Ammon's horn (tissue), 1 donor: ENCODE measurements around the gene ADGRB3.

Experiments used
- DNase-seq: peaks from one replicate; pipeline ENCODE4 v3.0.0-alpha.2; 2016; ENCODE audit warnings: low spot score

ADGRB3 gene

DNA sequence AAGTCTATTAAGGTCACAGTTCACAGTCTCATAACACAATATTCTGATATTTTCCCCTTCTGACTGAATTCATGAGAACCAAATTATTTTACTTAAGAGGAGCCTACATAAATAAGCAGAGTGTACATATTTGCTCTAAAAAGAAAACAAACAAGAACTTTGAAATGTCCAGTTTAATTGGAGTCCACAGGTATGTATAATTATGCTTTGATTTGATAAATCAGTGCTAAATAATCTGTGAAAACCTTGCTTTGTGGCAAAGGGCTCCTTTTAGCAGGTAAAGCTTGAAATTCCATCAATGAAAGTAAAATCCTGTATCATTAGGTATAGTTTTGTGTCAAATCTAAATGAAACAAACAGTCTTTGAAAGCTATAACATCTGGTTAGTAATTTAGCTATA lies 69.4 kb downstream of the ADGRB3 start:
- DNase-seq, result no peak

DNA sequence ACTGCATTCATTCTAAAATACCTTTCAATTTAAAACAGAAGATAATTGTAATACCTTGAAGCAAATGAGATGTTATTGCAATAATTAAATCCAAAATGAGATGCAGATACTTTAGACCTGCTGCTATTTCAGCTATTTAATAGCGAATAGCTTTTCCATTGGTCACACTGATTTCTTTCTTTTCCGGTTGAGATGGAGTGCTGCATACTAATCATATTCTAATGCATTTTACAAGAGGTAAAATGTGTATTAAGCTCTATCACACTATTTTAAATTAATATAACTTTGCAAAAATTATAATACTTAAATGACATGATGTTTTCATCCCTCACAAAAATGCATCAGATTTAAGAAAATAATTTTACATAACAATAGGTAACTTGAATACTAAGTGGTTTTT lies 74.0 kb downstream of the ADGRB3 start:
- DNase-seq, result no peak

DNA sequence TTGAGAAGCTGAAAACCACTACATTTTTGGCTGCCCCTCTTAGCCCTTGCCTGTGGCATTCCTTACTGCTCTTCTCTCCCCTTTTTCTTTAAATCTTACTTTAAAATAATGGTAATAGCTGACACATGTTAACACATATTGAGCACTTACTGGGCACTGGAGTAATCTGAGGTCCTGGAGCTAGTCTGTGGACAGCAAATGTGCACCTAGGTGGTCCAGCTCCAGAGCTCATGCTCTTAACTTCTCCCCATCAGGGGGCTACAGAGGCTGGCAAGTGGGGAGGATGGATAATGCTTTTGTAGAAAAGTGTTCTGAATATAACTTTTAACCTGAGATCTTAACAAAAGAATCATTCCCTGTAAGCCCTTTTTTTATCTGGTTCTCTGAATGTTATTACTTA lies 74.8 kb downstream of the ADGRB3 start:
- DNase-seq, result no peak

DNA sequence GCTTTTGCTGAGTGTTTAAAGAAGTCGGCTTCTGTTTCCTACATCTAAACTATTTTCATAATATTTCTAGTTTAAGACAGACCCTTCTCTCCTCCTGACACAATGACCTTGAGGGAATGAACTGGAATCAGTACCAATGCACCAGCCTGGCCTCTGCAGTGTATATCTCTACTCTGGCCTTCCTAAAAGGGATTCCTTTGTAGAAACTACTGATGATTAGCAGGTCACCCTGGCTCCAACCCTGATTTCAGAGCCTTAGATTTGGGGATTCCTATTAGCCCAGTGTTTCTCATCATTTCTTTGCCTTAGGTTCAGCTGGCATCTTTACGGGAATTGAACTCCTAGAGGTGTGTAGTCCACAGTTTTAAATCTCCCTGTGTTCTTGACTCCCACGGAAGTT lies 75.4 kb downstream of the ADGRB3 start:
- no peak for DNase-seq

DNA sequence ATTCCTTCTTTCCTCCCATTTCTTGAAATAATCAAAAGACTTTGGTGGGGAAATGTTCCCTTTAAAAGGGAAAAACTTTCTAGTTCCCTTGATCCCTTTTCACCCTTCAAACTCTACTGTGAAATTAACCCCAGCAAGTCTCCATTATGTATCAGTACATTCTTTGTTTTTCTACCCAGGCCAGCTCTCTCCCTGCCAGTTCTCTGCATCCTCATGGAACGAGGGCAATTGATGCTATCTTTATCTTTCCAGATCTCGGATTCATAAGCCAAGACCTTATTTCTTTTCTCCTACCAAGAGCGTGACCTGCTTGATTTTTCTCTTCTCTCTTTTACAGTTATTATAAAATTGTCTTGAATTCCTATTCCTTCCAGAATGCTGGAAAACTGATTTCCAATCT lies 75.8 kb downstream of the ADGRB3 start:
- DNase-seq, result no peak

DNA sequence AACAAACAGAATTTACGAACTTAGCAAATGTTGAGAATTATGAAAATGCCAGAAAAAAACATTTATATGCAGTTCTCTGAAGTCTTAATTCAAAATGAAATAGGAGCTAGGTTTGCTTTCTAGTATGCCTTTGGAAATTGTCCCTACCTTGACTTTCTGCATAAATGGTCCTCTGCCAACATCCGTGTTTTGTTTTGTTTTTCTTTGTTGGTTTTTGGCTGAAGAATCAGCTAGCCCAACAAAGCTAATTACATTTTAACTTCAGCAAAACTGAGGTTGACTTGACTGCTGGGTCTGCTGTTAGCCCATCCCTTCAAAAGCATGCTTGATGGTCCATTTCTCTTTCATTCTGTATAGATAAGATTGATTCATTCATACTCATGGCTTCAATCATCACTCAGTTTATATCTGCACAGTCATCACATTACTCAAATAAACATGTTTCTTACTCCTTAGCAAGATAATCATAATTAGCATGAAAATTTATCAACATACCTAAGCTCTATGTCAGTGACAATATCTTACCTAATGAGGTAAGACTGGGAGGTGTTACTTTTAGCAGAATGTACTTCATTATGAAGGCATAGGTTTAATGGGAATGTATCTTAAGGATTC lies 76.4 kb downstream of the ADGRB3 start:
- no peak for DNase-seq

DNA sequence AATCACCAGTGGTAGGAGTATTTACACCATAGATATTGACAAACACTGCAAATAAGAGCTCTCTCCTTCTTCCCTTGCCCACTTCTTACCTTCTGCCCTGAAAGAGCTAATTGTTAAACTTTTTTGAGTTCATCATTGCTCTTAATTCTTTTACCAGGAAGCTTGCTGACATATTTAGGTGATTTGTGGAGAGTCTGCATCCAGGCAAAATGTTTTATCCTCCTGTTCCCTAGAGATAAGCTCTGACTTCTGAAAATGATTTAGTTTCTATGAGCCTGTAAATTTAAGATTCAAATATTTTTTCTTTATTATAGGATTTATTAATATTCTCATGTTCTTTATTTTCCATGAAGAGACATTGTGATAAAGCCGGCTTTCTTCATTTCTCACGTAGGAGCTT lies 81.5 kb downstream of the ADGRB3 start:
- DNase-seq, result no peak

DNA sequence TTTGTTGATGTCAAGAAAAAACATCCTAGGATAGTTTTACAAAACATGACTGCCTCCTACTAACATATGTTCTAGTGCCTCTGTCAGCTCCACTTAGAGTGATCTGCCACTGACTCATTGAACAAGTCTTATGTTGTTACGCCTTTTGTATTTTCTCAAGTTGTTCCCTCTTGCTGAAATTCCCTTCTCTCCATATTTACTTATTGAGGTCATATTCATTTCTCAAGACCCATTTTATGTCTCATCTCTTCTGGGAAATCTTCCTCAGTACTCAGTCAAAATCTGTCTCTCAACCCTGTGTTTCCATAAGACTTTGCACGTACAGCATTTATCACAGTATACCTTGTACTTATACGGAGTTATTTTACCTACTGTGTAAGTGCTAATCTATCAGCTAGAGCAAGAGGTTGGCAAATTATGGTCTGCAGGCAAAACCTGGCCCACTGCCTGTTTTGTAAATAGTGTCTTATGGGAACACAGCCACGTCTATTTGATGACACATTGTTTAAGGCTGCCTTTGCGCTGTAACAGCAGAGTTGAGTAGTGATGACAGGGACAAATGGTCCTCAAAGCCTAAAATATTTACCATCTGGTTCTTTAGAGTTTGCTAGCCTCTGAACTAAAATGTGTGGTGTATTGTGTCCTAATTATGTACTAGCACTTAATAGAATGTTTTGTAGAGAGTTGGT lies 83.4 kb downstream of the ADGRB3 start:
- DNase-seq, result peak; percentile 49

DNA sequence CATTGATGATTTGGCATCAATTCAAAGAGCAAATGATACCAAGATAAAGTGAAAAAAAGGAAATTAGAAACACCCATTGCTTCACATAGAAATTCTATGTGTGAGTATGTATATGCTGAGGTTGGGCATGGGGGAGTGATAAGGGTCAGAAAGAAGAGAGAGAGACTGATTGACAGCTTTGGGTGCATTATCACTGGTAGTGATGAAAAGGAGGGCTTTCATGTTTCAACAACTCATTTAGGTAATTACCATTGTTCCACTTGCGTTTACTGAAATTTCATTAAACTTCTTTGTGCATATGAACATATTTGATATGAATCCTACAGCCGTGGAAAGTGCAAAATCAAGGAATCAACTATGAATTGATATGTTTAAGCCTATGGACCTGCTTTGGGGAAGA lies 84.7 kb downstream of the ADGRB3 start:
- DNase-seq, result no peak

DNA sequence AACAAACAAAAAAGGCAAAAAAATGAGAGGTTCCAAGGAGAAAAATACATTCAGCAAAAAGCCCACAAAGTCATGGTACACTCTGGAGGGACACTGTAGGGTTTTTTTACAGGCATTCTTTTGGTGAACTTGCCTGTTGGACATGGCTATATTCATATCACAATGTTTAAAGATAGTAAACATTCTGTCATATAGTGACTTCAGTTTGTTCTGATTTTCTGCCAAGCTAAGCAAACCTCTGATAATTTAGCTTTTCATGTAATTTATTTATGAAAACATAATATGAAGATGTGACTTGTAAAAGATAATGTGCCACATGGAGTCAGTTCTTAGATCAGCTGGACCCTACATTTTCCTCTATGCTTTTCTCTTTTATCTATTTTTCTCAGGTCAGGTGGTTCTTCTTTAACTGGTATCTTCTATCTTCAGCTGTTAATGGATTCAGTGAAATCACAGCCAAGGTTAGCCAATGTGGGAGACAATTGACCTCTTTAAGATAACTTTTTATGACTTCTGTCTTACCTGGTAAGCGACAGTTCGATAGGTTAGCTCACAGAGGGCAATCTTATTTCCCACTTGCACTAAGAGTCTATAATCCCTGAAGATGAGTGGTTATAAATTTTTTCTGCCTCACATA lies 87.9 kb downstream of the ADGRB3 start:
- DNase-seq, result no peak

DNA sequence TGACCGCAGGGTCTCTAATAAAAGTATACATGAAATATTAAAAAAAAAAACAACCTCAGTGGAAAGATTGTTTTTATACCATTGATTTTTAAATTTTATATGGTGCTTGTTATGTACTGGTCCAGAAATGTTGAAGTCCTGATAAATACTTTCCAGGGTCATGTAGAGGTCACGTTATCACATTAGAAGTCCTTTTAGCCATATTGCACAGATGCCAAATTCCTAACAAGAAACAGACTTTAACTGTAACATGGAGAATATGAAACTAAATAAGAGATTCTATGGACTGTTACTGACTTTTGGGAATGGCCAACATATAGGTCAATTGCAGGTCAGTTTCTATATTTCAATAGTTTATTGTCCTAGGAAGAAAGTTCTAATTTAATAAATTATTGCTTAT lies 89.0 kb downstream of the ADGRB3 start:
- DNase-seq, result no peak

DNA sequence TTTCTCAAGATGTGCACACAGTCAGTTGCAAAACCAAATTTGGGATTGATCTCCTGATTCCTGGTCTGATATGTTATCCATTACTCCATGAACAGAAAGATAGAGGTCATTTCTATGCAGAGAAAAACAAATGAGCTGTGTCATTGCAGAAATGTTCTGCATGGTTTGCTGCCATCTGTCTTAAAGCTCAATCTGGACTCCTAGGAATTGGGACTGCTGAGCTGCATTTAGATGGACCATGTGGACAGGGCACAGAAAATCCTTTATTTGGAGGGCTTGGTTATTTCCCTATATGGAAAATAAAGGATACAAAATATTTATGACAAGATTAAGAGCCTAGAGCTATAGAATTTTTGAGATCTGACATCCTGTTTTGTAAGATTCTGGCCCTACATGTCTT lies 91.3 kb downstream of the ADGRB3 start:
- peak; percentile 53 for DNase-seq

DNA sequence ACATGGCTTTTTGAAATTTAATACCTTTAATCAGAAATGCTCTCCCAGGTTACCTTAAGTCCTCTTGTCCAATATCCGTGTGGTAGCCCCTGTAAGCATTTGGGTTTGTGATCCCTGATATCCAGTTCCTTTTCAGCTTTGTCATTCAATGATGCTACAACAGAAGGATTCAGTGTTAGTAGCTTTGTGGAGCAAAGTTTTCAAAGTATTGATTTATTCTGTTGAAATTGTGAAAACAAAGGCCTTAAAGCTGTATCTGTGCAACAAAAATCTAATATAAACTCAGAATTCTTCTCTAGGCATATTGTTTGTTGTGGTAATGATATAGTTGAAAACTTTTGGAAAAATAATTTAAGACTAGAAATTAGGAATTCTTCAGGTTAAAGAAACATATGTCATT lies 91.9 kb downstream of the ADGRB3 start:
- no peak for DNase-seq

DNA sequence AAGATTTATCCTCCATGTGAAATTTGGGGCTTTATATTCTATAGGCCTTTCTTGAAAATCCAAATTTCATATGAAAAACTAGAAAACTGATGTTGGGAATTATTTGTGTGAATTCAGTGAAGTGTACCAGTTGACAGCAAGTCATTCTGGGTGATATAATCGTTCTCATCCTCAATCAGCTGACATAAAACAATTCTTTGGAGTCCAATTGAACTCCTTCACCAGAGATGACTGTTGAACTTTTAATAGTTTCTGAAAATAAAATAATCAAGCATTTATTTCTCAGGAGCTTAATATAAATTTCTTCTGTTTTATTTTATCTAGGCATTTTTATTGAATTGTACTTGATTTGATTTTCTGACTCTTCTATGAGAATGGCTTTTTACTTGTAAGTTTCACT lies 92.6 kb downstream of the ADGRB3 start:
- no peak for DNase-seq

DNA sequence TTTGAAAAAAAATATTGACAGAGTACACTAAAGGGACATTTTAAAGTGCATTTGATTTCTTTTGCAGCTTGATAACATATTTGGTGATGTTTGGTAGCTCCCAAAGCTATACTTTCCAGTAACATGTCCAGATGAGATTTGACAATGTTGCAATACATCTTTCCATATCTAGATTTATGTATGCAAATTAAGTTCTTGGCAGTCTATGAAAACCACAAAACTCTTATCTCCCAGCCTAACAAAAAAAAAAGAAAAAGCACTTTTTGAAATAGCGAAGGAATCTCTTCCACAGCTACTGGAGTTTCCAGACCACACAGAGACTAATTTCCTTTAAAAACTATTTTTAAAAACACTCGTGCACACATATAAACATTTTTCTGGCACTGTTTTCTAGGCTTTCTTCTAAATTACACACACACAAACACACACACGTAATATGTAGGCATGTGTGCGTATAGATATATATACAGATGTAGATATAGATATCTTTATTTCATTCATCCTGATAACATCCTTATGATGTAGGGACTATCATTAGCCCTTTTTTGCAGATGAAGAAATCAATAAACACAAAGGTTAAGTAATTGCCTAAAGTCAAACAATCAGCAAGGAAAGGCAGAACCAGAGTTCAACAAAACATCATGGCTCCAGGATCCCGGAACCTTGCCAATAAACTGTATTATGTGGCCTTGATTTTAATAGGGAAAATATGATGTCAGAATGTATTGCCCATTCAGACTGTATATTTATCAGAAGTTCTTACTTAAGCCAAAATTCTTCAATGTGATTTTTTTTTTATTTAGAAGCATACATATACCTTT lies 93.3 kb downstream of the ADGRB3 start:
- no peak for DNase-seq

DNA sequence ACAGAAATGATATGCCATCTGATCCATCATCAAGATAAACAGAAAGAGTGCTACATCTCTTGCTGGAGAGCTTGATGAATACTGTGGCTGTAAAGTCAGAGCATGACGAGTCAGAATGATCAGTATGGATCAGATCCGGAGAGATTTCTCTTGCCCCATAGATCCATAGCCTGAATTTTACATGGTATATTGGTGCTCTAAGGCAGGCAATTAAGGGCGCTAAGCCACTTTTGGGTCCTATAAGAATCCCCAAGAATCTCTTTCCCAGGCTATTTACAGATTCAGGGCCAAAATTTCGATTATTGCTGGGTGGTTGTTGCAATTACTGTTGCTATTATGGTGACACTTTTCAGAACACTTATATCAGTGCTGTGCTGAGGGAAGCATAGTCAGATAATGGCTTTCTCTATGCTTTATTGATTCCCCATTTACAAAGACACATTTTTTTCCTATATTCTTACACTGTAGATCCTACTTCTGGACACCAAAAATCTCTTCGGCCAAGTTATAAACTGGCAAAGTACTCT lies 94.4 kb downstream of the ADGRB3 start:
- no peak for DNase-seq

DNA sequence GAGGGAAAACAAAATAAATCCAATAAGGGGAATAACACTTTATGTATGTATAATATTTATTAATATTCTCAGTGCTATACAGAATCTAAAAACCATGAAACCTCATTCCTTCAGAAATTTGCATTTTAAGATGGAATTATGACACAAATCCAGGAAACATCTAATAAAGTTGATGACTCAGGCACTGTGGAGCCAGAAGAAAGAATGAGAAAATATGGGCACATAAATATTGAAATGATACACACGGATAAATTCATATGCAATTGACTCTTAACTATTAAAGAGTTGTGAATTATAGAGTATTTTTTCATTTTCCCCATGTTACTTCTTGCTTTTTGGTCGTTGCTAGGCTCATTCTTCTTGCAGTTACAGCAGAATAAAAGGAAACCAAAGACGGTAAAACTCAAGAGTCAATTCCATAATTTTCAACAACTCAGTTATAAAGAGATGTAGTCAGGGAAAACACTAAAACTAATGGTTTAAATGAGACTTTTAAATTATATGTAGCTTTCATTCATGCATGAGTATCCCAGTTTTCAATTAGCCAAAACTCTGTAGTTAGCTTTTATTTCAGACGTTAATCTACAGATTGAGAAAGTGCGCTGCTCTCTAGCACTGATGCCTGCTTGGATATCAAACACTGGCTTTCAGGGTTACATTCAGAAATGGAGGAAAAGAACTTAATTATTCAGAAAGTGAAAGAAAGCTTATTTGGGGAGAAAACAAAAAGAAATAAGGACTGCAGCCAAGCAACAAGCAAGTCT lies 95.4 kb downstream of the ADGRB3 start:
- no peak for DNase-seq

DNA sequence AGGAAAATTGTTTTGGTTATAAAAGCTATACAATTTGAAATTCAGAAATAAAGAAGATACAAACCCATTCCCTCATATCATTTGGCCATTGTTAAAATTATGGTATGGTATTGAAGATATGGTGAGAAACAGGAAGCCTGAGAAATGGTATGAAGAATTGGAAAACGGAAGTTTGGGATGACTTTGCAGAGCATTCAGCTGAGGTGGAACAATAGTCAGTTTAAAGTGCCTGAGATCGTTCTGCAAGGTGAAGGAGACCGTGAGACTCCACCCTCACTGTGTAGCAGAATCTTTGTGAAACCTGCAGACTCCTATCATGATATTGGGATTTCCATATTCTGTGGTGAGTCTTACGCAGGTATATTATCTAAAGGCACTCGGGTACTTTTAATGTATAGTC lies 97.3 kb downstream of the ADGRB3 start:
- no peak for DNase-seq

DNA sequence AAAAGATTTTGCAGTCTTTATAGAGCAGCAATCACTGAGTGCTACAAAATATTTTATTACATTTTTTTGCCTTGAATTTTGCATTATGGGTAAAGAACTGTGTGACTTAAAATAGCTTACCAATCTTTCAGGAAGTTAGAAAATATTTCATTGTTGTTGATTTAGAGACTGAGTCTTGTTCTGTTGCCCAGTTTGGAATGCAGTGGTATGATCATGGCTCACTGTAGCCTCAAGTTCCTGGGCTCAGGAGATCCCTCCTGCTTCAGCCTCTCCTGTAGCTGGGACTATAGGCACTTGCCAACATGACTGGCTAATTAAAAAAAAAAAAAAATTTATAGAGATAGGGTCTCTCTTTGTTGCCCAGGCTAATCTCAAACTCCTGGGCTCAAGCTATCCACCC lies 100.8 kb downstream of the ADGRB3 start:
- DNase-seq, result no peak

DNA sequence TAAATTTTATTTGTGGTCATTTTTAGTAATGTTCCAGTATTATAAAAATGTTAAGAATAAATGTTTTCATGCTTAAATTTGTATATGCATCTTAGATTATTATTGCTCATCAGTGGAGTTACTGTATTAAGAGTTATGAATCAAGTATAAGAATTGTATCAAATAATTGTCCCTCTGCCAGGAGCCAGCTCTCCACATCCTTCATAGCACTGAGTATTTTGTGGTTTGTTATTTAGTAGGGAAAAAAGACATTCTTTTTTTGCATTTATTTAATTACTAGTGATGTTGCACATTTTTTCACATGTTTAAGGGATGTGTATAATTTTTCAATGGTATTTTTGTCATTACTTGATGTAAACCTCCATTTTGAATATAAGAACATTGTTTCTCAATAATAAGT lies 102.0 kb downstream of the ADGRB3 start:
- DNase-seq, result no peak

DNA sequence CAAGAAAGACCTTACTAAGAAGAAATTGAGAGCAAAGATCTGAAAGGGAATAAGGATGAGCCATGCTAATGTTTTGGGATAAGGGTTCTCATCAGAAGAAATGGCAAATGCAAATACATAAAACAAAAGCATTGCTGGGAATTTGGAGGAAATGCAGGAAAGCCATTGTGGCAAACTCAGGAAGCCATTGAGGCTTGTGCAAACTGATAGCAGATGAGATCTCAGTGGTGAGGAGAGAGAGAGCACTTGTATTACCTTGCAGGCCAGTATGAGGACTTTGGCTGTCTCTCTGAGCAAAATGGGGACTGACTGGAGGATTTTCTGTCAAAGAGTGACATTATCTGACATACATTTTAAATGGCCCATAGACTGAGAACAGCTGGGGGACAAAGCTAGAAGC lies 103.0 kb downstream of the ADGRB3 start:
- DNase-seq, result no peak
